HG03060 (cell line): ENCODE measurements around the gene UCP3.

Experiments
- ATAC-seq: cut with Tn5 transposase; IDR thresholded peaks from one replicate; pipeline ENCODE4 v1.9.1; 2021; ENCODE audit warnings: low read depth, moderate number of reproducible peaks; ENCODE audit not compliant: unreplicated experiment

UCP3 gene

GRCh38 chr11:74008373-74009229, at the start of gene UCP3:
TSS of gene UCP3 (minus strand) at chr11:74009085. CDS start at chr11:74007042, 2,043 bp downstream.
- ATAC-seq, result no peak

- ATAC-seq, result no peak
These were observed 48.6 kb upstream of the UCP3 start for GRCh38 chr11:74057249-74058151.

GRCh38 chr11:74055938-74056337, 47.1 kb upstream of the UCP3 start:
- ATAC-seq, result no peak

GRCh38 chr11:74050465-74050864, 41.6 kb upstream of the UCP3 start:
- no peak for ATAC-seq

GRCh38 chr11:74048993-74049392, 40.1 kb upstream of the UCP3 start:
- no peak for ATAC-seq

- no peak for ATAC-seq
These were observed 35.7 kb upstream of the UCP3 start for GRCh38 chr11:74044538-74044937.

GRCh38 chr11:74043450-74043849, 34.6 kb upstream of the UCP3 start:
- ATAC-seq, result no peak

GRCh38 chr11:74037309-74037708, 28.4 kb upstream of the UCP3 start:
- no peak for ATAC-seq

GRCh38 chr11:74035264-74035663, 26.4 kb upstream of the UCP3 start:
- ATAC-seq, result no peak

GRCh38 chr11:74033046-74033445, 24.2 kb upstream of the UCP3 start:
- no peak for ATAC-seq

- ATAC-seq, result no peak
These were observed 22.1 kb upstream of the UCP3 start for GRCh38 chr11:74030723-74031676.

- no peak for ATAC-seq
These were observed 16.7 kb upstream of the UCP3 start for GRCh38 chr11:74025467-74026166.

- no peak for ATAC-seq
These were observed 15.6 kb upstream of the UCP3 start for GRCh38 chr11:74024261-74025029.

- no peak for ATAC-seq
These were observed 14.4 kb upstream of the UCP3 start for GRCh38 chr11:74023276-74023675.

- no peak for ATAC-seq
These were observed 13.7 kb upstream of the UCP3 start for GRCh38 chr11:74022546-74022945.

GRCh38 chr11:74021998-74022397, 13.1 kb upstream of the UCP3 start:
- ATAC-seq, result no peak

- ATAC-seq, result peak; percentile 57
These were observed 11.7 kb upstream of the UCP3 start for GRCh38 chr11:74020539-74020938.

- ATAC-seq, result no peak
These were observed 11.0 kb upstream of the UCP3 start for GRCh38 chr11:74019860-74020259.
